GM21737 (cell line): ENCODE measurements around the gene PRIMPOL.

ENCODE experiments used
- ATAC-seq: cut with Tn5 transposase; IDR thresholded peaks from one replicate; pipeline ENCODE4 v1.9.1; 2021; ENCODE audit warnings: mild to moderate bottlenecking, moderate library complexity; ENCODE audit not compliant: unreplicated experiment

Gene PRIMPOL

GRCh38 chr4:184664445-184665210 is 15.1 kb downstream of the PRIMPOL start:
- ATAC-seq, result no peak

DNA sequence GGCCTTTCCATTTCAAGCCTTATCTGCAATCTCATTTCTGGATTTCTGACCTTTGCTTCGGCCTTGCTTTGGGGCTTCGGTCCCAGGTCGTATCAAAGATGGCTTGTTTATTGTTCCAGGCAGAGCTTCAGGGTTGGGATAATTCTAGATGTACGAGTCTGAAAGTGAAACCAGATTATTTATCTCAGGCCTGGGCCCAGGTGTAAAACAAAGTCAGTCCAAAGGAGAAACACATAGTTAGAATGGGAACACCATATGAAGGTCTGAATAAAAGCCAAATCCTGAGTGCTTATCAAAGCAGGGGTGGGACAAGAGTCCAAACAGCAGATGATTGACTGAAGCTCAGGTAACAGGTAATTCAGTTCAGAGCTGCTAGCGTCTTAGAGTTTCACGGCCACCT is 17.1 kb downstream of the PRIMPOL start:
- no peak for ATAC-seq

- no peak for ATAC-seq
These were observed 18.6 kb downstream of the PRIMPOL start for GRCh38 chr4:184668096-184668495.

DNA sequence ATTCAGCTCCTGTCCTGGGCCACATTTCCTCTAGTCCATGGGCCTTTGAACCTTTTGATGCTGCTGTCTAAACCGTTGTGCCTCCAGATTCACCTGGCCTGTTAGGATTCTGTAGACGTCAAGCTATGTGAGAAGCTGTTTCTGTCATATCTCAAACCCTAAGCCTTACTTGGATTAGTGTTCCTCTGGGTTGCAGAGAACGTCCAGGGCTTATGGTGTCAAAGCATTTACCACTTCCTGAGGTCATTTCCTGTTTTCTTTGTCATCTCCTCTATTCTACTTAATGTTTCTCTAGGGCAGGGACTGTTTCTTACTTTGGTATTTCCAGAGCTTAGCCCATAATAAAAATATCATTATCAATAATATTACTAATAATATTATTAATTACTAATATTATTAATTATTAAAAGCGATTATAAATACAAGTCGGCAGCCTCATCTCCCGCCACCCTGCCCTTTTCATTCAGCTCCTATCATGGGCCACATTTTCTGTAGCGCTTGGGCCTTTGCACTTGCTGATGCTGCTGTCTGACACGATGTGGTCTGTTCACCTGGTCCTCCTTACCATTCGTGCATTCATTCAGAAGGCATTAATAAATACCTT is 19.1 kb downstream of the PRIMPOL start:
- no peak for ATAC-seq

GRCh38 chr4:184669251-184669650 is 19.7 kb downstream of the PRIMPOL start:
- no peak for ATAC-seq

- no peak for ATAC-seq
These were observed 21.6 kb downstream of the PRIMPOL start for GRCh38 chr4:184671101-184671500.

- ATAC-seq, result no peak
These were observed 23.2 kb downstream of the PRIMPOL start for GRCh38 chr4:184672741-184673140.

DNA sequence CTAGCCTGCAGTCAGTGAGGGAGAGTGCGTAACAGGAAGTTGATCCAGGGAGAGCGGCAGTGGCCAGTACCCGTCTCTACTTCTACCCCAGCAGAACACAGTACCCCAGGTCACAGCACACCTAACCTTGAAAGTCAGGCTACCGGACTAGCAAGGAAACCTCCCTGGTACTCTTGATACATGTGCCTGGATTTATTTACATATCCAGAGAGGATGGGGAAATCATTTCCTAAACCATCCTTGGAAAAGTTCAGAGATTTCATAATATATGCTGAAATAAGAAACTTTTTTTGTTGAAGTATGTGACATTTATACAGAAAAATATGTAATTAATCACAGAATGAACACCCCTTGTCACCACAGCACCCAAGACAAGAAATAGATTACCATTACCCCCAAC is 24.5 kb downstream of the PRIMPOL start:
- no peak for ATAC-seq

GRCh38 chr4:184675018-184675417 is 25.5 kb downstream of the PRIMPOL start:
- no peak for ATAC-seq

DNA sequence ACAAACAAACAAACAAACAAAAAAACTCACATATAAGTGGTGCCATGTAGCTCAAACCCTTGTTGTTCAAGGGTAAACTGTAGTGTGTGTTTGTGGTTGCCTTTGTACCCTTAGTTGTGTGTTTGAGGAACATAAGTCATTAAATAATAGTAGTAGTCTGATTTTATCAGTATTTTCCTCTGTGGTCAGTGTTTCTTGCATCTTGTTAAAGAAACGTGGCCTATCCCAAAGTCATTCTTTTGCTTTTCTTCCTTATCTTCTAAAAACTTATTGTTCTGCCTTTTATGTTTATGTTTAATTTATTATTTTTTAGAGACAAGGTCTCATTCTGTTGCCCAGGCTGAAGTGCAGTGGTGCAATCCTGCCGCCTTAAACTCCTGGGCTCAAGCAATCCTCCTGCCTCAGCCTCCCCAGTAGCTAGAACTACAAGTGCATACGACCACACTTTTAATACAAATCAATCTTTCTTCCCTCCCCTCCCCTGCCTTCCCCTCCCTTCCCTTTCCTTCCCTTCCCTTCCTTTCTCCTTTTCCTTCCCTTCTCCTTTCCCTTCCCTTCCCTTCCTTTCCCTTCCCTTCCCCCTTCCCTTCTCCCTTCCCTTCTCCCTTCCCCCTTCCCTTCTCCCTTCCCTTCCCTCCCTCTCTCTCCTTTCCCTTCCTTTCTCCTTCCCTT is 26.4 kb downstream of the PRIMPOL start:
- ATAC-seq, result no peak

DNA sequence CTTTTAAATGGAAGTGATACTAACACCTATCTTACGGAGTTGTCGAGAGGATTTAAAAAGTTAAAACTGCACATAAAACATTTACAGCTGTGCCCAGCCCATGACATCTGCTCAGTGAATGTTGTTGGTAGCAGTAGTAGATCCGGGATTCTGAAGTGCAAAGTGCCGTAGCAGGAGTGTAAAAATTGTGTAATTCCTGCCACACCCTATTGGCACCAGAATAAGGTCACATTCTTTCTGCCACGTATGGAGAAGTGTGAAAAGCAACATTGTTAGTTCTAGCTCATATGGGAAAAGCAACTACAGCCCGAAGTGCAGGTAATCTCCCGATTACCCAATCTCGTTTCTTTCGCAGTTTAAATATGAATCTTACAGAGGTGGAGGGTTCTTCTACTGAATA is 31.2 kb downstream of the PRIMPOL start:
- ATAC-seq, result no peak

GRCh38 chr4:184681916-184682315 is 32.4 kb downstream of the PRIMPOL start:
- no peak for ATAC-seq

- no peak for ATAC-seq
These were observed 35.1 kb downstream of the PRIMPOL start for GRCh38 chr4:184684491-184685189.

DNA sequence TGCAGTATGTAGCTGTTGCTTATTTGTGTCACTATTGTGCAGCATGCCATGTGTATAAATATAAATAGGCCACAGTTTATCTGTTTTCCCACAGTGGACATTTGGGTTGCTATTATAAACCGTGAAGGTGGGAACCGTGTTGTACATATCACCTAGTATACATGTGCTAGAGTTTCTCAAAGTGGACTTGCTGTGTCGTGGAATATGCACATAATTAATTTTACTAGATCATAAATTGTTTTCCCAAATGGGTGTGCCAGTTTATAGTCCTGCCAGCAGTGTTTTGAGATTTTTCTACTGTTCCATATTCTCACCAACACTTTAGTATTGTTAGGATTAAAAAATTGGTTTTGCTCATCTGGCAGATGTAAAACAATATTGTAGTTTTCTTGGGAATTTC is 38.5 kb downstream of the PRIMPOL start:
- ATAC-seq, result no peak

GRCh38 chr4:184688447-184688846 is 38.9 kb downstream of the PRIMPOL start:
- ATAC-seq, result no peak

DNA sequence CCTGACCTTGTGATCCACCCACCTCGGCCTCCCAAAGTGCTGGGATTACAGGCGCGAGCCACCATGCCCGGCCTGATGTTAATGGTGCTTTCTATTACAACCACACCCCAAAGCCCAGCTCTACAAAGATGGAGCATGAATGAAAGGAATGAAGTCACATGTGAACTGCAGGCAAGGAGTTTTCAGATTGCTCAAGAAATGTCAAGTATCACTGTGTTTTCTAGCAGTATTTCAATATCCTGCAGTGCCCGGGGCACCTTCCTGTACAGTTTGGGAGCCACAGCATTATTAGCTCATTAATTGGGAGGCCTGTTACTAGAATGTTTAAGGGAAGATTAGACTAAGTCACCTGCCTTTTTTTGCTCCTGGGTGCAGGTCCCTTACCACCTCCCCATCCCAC is 40.1 kb downstream of the PRIMPOL start:
- no peak for ATAC-seq

GRCh38 chr4:184693056-184693455 is 43.5 kb downstream of the PRIMPOL start:
- ATAC-seq, result no peak

DNA sequence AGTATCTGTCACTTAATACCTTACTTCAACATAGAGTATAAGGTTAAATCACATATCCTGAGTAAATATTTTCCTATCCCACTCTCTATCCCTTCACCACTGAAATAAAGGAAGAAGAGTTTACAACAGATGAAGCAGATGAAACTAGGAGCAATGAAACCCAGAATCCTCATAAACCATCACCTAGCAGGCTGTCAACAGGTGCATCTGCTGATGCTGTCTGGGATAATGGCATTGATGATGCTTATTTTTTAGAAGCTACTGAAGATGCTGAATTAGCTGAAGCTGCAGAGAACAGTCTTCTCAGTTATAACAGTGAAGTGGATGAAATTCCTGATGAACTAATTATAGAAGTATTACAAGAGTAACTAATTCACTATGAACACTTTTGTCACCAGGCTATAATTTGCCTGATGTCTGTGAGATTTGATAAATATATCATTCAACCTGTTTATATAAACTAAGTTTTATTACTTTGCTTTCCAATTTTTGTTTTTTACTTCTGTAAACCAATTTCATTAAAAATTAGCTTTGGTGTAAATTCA is 44.9 kb downstream of the PRIMPOL start:
- ATAC-seq, result no peak

- ATAC-seq, result no peak
These were observed 45.8 kb downstream of the PRIMPOL start for GRCh38 chr4:184695178-184695896.

DNA sequence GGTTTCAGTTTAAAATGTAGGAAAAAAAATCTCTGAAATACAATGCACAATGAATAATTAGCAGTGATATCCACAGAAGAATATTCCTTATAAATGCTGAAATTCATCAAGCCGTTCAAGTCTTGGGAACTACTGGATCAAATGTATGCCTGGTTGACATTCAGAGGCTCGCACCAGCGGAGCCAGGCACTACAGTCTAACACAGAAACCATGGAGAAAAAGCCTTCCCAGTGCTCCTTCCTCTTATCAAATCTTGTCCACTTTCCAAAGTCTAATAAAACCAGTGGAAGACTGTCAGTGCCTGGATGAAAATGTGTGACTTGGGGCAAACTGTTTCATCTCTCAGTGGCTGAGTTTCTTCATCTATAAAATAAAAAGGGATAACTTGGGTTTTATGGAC is 48.4 kb downstream of the PRIMPOL start:
- ATAC-seq, result no peak

DNA sequence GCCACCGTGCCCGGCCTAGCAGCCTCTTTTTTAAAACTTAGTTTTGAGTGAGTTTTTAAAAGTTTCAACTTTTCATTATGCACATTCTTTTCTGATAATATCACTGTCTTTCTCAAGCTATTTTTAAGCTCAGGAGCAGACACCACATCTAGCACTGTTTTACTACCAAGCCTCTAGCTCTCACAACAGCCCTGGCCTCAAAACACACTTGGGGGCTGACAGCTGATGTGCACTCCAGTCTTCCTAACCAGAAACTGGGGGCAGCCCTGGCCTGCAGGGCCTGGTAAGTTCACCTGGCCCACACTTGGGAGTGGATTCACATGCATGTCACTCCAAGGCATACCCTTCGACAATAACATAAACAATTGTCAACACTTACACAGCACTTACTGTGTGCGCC is 50.4 kb downstream of the PRIMPOL start:
- ATAC-seq, result no peak
